DLD1 (cell line): ENCODE results near the gene DNMBP.
"Not testable (repeated sequence)": the region's sequence is repeated elsewhere in the genome, so short reads cannot be mapped to it uniquely, and the experiment has no call there.

Experiments used
- in situ Hi-C: cut with HindIII; loops from 2 replicates; pipeline ENCODE4 v1.10.0; 2017; ENCODE audit warnings: low sequenced_read_pairs

Gene DNMBP

DNA sequence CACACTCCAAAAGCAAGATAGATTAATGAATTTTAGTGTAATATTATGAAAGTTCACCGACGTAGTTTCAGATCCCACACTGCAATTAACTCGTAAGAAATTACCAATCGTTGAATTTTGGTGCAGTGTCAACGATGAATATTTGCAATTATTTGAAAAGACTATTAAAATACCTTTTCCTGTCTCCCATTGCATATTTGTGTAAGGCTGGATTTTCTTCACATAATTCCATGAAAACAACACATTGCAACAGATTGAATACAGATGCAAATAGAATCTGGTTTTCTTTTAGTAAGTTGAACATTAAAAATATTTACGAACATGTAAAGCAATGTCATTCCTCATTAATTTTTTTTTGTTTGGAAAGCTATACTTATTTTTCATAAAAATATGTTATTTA is 50.9 kb downstream of the DNMBP start:
- in situ Hi-C loops, result no loop called here

DNA sequence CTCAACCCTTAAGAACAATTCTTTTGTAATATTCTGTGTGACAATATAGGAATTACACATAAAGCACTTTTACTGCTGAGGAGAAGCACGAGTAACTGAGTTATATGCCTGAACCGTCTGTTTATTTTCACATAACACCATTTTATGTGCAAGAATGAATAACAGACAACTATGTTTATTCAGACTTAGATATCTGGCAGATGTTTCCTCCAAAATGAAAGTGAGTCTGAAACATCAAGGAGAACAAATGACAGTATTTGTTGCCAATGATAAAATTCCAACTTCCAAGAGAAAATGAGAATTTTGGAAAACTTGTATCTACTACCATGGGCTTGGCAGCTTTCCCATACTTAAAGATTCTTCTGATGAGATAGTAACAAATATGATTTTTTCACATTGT is 51.4 kb downstream of the DNMBP start:
- in situ Hi-C loops, result no loop called here

DNA sequence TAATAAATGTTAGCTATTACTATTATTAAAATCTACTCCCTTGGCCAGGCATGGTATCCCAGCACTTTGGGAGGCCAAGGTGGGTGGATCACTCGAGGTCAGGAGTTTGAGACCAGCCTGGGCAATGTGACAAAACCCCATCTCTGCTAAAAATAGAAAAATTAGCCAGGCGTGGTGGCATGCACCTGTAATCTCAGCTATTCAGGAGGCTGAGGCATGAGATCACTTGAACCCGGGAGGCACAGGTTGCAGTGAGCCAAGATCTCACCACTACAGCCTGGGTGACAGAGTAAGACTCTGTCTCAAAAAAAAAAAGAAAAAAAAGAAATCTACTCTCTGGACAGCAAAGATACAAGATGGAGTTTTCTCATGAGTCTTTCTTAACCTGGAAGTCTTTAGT is 56.2 kb downstream of the DNMBP start:
- in situ Hi-C loops, result not testable (repeated sequence)

DNA sequence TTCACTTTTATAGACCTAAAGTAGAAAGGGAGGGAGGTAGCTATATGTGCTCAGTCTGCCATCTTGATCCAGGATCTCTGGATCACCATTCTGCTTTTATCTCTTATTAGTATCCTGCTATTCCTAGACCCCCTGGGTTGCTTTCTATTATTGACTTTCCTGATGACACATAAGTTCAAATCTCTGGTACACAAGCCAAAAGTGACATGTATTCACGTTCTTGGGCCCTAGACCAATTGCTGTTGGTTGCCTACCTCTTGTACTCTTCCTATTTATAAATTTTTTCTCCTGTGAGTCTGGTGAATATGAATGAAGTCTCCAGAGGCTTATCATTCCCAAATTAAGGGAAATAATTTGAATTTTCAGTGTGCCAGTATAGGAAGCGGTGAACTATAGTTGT is 56.9 kb downstream of the DNMBP start:
- in situ Hi-C loops, result no loop called here

DNA sequence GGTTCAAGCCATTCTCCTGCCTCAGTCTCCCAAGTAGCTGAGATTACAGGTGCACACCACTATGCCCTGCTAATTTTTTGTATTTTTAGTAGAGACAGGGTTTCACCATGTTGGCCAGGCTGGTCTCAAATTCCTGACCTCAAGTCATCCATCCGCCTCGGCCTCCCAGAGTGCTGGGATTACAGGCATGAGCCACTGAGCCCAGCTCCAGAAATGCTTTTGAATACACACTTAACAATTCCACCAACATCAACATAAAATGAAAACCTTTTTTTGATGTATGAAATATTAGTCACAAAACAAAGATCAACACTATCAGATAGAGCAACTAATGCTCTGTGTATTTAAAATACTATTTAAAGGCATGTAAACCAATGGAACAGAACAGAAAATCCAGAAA is 63.7 kb downstream of the DNMBP start:
- in situ Hi-C loops, result not testable (repeated sequence)

DNA sequence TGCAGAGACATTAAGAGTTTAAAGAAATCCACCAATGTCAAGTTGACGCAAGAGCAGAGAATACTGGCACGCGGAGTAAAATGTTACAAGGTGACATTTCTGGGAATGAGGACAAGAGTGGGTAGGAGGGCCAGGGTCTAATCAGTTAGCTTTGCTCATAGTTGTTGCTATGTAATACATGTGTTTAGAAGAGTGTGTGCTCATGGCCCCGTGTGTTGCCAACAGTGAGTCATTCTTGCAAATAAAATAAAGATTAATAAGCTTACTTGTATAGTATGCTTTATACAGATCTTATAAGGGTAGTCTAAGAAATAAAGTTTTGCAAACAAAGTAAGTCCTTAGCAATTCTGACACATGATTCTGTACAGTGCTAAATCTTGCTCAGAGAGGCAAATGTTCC is 64.5 kb downstream of the DNMBP start:
- in situ Hi-C loops, result no loop called here

DNA sequence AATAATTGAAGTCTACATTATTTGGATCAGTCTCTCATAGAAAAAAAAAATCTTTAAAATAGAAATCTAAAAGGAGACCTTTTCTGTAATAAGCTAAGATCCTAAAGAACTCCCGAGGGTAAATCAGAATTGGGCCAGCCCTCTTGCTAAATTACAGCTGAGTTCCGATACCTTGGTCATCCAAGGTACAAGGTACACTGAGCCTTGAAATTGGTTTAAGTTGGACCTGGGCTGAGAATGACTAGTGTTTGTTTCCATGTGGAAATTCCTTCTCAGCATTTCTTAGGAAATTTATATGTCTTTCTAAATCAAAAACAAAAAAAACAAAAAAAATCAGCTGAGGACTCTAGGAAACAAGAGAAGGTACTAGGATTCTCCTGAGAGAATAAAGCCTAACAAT is 64.9 kb downstream of the DNMBP start:
- in situ Hi-C loops, result no loop called here

DNA sequence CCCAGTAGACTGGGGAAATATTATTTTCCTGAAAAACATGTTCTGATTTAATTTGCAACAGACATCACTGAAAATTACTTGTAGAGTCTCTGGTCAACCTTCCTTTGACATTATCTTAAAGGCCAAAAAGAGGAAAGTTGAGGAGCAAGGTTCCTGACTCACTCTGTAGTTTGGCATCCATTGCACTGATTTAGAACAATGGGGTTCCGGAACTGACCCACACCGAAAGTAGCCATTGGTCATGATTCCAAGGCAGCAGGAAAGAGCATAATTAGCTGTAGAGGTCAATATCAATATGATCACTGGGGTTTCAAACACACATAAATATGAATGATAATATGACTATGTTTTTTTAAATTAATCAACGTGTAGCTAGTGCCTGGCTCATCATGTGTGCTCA is 65.8 kb downstream of the DNMBP start:
- in situ Hi-C loops, result no loop called here

DNA sequence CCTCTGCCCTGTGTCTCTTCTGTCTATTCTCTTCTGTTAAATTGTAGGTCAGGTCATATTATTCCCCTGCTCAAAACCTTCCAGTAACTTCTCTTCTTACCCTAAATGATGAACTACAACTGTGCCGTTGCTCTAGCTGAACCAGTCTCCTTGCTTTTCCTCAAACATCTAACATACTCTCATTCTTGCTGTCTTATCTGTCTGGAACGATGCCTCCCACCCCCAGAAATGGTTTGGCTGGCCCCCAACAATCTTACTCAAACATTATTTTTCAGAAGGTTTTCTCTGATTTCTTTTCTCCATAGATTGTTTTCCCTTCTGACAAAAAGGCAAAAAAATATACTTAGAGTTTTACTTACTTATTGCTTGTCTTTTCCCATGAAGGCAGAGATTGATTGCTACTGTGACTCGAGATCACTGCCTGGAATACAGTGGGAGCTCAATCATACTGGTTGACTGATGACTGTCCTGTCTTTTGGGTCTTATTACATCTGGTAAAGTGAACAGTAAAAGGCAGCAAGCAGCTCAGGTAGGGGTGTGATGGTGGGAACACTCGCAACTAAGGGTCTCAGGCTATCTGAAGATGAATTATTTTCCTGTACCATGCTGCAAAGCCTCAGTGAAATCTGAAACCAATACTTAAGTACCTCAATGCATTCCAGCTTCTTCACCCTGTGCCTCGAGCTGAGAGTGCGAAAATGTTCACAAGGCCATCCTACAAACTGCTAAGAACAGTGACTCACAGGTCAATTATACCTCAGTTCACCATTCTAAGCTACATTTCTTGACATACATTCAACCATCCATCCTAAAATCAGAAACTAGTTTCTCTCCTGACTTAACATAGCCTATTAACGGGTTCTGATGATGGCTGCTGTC is 67.6 kb downstream of the DNMBP start:
- in situ Hi-C loops, result no loop called here

DNA sequence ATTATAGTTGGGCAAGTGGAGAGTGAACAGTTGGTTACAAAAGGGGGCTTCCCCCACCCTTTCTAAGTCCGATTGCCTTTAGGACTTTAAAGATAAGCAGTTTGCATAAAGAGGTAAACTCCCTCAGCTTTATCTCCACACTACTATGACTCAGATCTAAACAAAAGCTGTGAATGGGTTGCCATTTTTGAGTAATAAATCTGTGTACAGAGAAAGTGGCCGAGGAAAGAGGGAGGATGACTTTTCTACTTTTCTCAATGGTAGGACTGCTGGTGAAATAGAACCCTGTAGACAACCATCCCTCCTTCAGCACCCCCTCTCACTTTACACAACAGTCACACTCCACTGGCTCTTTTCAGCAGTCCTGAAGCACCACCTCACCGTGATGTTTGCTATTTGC is 71.2 kb downstream of the DNMBP start:
- in situ Hi-C loops, result no loop called here

DNA sequence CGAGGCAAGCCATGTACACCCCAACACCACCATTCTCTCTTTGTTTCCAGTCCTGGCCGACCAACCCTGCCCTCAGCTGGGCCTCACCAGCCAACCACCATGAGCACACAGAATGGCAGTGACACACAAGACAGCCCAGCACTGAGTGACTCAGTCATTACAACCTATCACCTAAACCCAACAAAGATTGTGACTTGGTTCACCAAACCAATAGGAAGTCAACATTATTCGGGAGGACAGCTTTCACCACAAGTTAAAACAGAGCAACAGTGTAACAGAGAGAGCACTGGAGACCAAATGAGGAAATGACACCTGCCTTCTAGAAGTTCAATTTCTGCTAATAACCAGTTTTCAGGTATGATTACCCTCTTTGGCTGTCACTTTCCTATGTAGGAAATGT is 72.1 kb downstream of the DNMBP start:
- in situ Hi-C loops, result no loop called here

DNA sequence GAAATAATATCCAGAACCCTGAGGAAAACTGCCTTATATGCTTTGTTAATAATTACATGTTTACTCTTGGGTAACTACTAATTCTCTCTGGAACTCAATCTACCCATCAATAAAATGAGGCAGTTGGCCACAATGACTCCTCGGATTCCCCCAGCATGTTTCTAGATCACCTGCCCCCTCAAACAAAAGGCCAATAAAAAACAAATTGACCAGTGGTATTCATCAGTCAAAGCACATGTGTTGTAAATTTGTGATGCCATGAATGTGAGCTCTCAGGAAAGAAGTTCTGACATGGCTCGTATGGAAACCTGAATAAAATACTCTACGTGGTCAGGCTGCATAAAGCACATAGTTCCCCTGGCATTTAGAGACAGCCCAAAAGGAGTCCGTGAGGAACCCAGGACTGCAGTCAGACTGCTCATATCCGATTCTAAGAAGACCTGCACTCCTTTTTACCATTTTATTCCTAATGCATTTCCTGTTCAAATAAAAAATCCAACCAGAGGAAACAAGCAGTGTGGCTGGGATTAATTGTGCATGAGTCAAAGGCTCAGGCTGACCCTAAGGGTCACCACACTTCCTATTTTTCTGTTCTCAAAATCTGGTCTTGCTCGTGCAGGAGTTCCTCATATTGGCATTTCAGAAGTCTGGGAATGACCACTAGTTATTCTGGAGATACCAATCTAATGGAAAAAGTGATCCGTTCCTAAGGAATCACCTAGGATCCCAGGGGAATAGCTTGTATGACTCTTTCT is 77.4 kb downstream of the DNMBP start:
- in situ Hi-C loops, result not testable (repeated sequence)

DNA sequence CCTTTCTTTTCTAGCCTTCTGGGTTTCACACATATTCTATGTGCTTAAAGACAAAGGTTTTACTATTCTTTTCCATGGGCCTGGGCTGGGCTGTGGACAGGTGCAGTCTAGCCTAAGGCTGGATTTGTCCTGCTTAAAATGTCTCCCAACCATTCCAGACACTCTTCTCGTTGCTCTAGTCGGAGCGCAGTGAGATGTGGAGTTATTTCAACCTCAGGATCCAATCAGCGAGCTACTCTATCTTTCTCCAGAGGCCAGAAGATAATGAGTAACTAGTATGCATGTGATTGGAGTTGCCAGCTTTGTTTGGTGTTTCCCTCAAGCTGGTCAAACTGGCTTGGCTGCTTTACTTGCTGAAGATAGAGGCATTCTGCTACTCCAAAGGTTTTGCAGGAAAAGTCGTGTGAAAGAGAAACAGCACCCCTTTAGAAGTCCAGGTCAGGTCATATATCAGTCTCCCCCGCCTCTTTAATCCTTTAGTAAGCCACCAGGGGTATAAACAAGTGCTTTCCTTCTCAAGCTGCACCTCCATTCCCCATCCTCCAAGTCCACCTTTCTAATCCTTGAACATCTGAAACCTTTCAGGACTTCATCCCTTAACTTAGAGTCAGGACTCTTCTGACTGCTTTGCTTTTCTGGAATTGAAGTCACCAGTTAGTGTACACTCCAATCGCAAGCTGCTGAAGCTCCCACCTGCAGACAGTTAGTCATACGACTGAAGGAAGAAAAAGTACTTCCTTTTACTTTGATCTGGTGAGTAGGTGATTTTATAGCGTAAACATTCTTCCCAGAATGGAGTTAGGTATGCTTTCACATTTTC is 78.8 kb downstream of the DNMBP start:
- in situ Hi-C loops, result no loop called here

DNA sequence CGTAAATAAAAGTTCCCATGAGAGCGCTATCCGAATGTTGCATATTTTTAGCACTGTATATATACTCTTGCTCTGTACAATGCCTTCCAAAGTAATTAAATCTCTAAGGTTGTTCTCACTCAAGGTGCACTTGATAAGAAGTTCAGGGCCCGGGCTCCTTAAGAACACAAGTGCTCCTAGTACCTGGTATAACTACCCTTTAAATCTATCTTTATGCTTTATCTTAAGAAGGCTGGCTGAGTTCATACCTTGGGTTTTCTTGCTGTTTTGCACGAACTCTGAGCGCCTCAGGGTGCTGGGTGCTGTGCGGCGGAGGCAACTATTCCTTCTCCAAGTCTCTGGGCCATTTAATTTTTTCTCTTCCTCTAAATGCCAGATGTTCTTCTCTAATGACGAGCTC is 80.4 kb downstream of the DNMBP start:
- in situ Hi-C loops, result loop anchor here (10.0 kb wide), 1 partner anchor 45 kb away; no protein-coding TSS in a partner anchor

DNA sequence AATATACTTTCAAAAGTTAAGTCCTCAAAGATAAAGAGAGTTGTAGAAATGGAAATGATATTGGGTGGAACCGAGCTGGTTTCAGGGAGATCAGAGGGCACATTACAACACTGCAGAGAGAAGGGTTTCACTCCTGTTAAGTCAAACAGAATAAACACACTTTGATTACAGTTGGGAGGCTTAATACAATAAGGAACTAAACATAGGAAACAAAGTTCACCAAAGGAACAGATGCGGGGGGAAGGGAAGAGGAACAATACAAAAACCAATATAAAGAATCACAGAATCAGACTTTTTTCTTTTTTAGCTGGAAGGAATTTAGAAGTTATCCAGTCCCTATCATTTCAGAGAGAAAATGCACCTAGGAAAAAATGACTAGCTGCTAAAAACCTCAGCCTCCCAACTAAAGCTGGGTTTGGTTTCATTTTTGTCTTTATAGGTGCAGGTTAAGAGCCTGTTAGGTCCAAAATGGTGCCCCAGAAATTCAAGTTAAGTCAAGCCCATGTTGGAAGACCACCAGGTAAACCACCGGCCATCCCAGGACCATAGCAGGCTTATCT is 81.9 kb downstream of the DNMBP start:
- in situ Hi-C loops, result loop anchor here (10.0 kb wide), 1 partner anchor 47 kb away; no protein-coding TSS in a partner anchor

DNA sequence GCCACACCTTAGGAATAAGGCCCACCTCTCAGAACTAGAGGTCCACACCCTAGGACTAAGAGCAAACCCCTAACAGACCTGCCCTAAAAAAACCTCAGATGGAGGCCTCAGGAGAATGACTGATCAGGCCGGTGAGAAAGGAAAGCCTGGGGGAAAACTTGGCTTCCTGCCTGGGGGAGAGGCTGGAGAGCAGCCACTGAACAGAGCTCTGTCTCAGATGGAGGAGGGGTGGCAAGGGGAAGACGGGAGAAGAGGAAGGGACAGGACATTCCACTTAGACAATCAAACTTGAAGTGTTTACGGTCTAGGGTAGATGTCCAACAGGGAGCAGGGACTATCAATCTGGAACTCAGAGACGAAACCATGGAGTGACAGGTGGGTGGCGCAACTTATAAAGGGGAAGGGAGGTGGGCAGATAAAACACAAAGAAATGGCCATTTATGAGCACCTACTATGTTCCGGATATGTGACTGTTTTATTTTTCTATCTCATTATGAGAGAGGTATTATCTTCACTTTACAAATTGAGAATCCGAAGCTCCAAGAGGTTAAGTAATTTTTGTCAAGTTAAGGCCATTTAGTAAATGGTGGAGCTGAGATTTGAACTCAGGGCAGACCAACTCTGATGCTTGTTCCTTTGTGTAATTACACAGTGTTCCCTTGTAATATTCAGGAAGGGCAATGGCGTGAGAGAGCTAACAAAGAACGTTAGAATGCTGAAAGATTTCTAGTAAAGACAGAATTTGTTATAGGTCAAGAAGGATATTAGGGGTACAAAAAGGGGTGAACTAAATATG is 82.6 kb downstream of the DNMBP start:
- in situ Hi-C loops, result loop anchor here (10.0 kb wide), 1 partner anchor 48 kb away; no protein-coding TSS in a partner anchor

DNA sequence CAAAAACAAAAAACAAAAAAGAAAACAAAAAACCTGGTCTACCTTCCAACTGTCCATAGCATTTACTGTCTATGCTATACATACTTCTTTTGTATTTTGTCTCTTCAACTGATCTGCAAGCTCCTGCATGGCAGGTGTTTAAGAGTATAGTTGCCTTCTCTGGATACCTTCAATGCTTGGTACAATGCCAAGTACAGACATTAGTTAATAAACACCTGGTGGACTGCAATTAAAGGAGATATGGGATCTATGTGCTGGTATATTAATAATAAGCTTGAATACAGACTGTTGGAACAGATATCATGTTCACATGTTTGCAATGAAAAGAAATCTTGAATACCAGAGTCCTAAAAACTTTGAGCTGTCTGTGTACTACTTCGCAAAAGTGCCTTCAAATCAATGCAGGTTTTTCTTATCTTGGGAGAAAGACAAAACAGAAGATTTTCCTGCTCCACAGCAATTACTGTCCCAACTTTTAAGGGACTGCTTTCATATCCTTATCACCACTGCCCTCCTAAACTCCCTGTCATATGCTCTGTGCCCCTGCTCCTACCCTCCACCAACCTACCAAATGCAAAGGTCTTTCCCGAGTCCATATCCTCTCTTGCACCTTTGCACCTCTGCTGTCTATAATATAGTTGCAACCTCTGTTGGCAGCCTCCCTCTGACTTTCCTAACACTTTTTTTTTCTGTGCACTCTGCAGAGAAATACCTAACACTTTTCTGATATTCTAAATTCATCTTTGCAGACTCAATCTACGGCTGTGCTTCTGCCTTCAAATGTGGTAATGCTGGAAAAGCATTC is 85.1 kb downstream of the DNMBP start:
- in situ Hi-C loops, result loop anchor here (10.0 kb wide), 1 partner anchor 50 kb away; no protein-coding TSS in a partner anchor

DNA sequence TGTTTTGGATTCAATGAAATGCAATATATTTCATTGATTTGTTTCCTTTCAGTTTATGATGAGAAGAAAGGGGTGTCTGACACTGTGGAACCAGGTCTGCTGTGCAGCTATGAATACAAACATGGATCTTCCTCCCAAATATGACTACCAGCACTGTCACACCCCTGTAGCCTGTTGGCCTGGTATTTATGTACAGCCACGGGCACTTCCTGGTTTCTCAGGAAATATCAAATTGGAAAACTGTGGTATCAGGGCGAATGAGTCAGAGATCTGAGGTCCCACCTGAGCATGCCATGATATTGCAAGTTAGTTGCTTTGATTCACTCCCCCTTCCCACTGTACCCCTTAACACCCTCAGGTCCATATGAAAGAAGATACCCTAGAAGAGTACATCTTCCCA is 87.8 kb downstream of the DNMBP start:
- in situ Hi-C loops, result loop anchor here (10.0 kb wide), 1 partner anchor 53 kb away; no protein-coding TSS in a partner anchor

DNA sequence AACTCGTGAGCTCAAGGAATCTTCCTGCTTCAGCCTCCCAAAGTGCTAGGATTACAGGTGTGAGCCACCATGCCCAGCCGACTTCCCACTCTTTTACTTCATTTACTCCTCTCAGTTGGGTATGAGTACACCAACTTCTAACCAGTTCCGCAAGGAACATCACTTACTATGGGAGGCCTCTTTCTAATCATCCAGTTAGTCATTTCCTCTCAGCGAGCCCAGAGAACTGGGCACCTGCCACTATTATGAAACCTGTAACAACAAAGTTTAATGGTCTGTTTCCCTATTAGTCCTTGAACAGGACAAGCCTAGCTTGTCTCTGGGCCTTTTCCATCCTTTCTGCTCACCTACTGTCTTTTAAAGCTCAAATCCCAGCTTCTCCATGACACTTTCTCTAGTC is 88.8 kb downstream of the DNMBP start:
- in situ Hi-C loops, result loop anchor here (10.0 kb wide), 1 partner anchor 54 kb away; no protein-coding TSS in a partner anchor
